ENCODE data around the gene DYNC1LI2.

DNA sequence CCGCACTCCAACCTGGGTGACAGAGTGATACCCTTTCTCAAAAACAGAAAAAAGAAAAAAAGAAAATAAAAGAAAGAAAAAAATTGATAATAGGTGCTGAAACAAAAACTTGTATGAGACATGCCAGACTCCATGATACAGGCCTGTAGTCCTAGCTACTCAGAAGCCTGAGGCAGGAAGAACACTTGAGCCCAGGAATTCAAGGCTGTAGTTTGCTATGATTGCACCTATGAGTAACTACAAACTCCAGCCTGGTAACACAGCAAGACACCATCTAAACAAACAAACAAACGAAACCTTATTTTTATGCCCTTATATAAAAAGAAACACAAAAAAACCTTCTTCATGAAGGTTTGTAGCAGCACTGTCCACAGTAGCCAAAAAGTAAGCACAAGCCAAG lies 49.9 kb downstream of the DYNC1LI2 start:
- no peak for TF ChIP-seq YY1 (IDR thresholded peaks at IDR 0.05; ENCODE audit: extremely low read depth, insufficient replicate concordance, low read depth, low read length)
- TF ChIP-seq POLR2A (IDR thresholded peaks at IDR 0.05; ENCODE audit: borderline replicate concordance, extremely low read depth, insufficient read depth, insufficient read length) = no peak
- TF ChIP-seq, protein P1, sequence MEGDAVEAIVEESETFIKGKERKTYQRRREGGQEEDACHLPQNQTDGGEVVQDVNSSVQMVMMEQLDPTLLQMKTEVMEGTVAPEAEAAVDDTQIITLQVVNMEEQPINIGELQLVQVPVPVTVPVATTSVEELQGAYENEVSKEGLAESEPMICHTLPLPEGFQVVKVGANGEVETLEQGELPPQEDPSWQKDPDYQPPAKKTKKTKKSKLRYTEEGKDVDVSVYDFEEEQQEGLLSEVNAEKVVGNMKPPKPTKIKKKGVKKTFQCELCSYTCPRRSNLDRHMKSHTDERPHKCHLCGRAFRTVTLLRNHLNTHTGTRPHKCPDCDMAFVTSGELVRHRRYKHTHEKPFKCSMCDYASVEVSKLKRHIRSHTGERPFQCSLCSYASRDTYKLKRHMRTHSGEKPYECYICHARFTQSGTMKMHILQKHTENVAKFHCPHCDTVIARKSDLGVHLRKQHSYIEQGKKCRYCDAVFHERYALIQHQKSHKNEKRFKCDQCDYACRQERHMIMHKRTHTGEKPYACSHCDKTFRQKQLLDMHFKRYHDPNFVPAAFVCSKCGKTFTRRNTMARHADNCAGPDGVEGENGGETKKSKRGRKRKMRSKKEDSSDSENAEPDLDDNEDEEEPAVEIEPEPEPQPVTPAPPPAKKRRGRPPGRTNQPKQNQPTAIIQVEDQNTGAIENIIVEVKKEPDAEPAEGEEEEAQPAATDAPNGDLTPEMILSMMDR (IDR thresholded peaks at IDR 0.05 in 2 of 3, conservative IDR thresholded peaks at IDR 0.05 in 1 of 3; ENCODE audit: borderline replicate concordance in 1 of 3, insufficient read depth in 1 of 3, low read depth in 2 of 3, low read length in 2 of 3) = no peak
- TF ChIP-seq, protein P2, sequence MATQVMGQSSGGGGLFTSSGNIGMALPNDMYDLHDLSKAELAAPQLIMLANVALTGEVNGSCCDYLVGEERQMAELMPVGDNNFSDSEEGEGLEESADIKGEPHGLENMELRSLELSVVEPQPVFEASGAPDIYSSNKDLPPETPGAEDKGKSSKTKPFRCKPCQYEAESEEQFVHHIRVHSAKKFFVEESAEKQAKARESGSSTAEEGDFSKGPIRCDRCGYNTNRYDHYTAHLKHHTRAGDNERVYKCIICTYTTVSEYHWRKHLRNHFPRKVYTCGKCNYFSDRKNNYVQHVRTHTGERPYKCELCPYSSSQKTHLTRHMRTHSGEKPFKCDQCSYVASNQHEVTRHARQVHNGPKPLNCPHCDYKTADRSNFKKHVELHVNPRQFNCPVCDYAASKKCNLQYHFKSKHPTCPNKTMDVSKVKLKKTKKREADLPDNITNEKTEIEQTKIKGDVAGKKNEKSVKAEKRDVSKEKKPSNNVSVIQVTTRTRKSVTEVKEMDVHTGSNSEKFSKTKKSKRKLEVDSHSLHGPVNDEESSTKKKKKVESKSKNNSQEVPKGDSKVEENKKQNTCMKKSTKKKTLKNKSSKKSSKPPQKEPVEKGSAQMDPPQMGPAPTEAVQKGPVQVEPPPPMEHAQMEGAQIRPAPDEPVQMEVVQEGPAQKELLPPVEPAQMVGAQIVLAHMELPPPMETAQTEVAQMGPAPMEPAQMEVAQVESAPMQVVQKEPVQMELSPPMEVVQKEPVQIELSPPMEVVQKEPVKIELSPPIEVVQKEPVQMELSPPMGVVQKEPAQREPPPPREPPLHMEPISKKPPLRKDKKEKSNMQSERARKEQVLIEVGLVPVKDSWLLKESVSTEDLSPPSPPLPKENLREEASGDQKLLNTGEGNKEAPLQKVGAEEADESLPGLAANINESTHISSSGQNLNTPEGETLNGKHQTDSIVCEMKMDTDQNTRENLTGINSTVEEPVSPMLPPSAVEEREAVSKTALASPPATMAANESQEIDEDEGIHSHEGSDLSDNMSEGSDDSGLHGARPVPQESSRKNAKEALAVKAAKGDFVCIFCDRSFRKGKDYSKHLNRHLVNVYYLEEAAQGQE (IDR thresholded peaks at IDR 0.05; ENCODE audit: low read depth) = no peak
- TF ChIP-seq SIN3A (IDR thresholded peaks at IDR 0.05; ENCODE audit: low read depth) = no peak

Data from HCT116 (cell line).